IMR-90 (cell line): ENCODE results near the gene RALGPS1. TPM values are rescaled to one million over a fixed set of nuclear protein-coding genes. Genes with fewer than 3 reads are reported as not detected.

ENCODE experiments used
- ATAC-seq: fragments of 200-7000 bp; cut with Tn5 transposase; 2 replicates; pipeline ENCODE4 v1.9.1; 2020; ENCODE audit warnings: low read depth, mild to moderate bottlenecking, moderate library complexity
- BruUV-seq: library from RNA; stranded (reverse); fragments of 400-500 nt; replicated peaks from 2 replicates; lab custom pipeline; 2021; lab: Mats Ljungman, UMichigan
- CTCF ChIA-PET: fragments of 300-600 bp; formaldehyde crosslinking; extraction: SDS; loops from one replicate; lab custom pipeline; 2021; ENCODE audit warnings: antibody characterized with exemption; lab: Yijun Ruan, JAX
- POLR2A ChIA-PET: fragments of 300-600 bp; sonication (Branson Sonifier 250); formaldehyde crosslinking; loops from one replicate; lab custom pipeline; 2022; ENCODE audit warnings: antibody characterized with exemption; ENCODE audit not compliant: unreplicated experiment; lab: Charles Lee
- DNase-seq: peaks from one replicate; pipeline ENCODE4 v3.0.0; 2013
- H2AFZ ChIP-seq: replicated peaks from 2 replicates; pipeline ENCODE3; 2013; ENCODE audit warnings: low read length, mild to moderate bottlenecking; ENCODE audit not compliant: poor library complexity
- H2AK5ac ChIP-seq: 2 replicates; pipeline ENCODE4 v1.6.1; 2013; ENCODE audit warnings: low read depth, low read length, inconsistent platforms
- H2AK9ac ChIP-seq: replicated peaks from 2 replicates; pipeline ENCODE3; 2013; ENCODE audit warnings: mild to moderate bottlenecking, low read depth, low read length, moderate library complexity; ENCODE audit not compliant: poor library complexity
- H2BK120ac ChIP-seq: 2 replicates; pipeline ENCODE4 v1.6.1; 2013; ENCODE audit warnings: low read depth, low read length, inconsistent platforms
- H2BK15ac ChIP-seq: 3 replicates; pipeline ENCODE4 v1.6.1; 2013; ENCODE audit warnings: low read depth, low read length, inconsistent platforms
- H2BK20ac ChIP-seq: 2 replicates; pipeline ENCODE4 v1.6.1; 2013; ENCODE audit warnings: low read depth, mild to moderate bottlenecking, inconsistent platforms, low read length, moderate library complexity
- H2BK5ac ChIP-seq: 2 replicates; pipeline ENCODE4 v1.6.1; 2013; ENCODE audit warnings: mild to moderate bottlenecking, low read depth, low read length, inconsistent platforms; ENCODE audit not compliant: poor library complexity, severe bottlenecking
- H3K14ac ChIP-seq: replicated peaks from 2 replicates; pipeline ENCODE4 v1.6.1; 2013; ENCODE audit warnings: low read depth, low read length, inconsistent platforms
- H3K18ac ChIP-seq: 2 replicates; pipeline ENCODE4 v1.6.1; 2013; ENCODE audit warnings: low read depth, low read length, control low read depth
- H3K23ac ChIP-seq: 2 replicates; pipeline ENCODE4 v1.6.1; 2013; ENCODE audit warnings: low read depth, low read length, inconsistent platforms
- H3K27ac ChIP-seq: 2 replicates; pipeline ENCODE4 v1.5.1; 2013; ENCODE audit warnings: mild to moderate bottlenecking, control low read depth, low read length; ENCODE audit not compliant: insufficient read depth
- H3K27me3 ChIP-seq: 2 replicates; pipeline ENCODE4 v1.6.1; 2013; ENCODE audit warnings: low read length; ENCODE audit not compliant: control insufficient read depth, insufficient read depth
- H3K36me3 ChIP-seq: 2 replicates; pipeline ENCODE4 v1.6.1; 2013; ENCODE audit warnings: low read length, mixed read lengths; ENCODE audit not compliant: control insufficient read depth, insufficient read depth
- H3K4ac ChIP-seq: 2 replicates; pipeline ENCODE4 v1.6.1; 2013; ENCODE audit warnings: low read depth, low read length, inconsistent platforms
- H3K4me1 ChIP-seq: 2 replicates; pipeline ENCODE4 v1.6.1; 2013; ENCODE audit warnings: low read length, mixed read lengths; ENCODE audit not compliant: control insufficient read depth, insufficient read depth
- H3K4me2 ChIP-seq: 2 replicates; pipeline ENCODE4 v1.6.1; 2013; ENCODE audit warnings: low read depth, mild to moderate bottlenecking, control low read depth, low read length, moderate library complexity
- H3K4me3 ChIP-seq: 2 replicates; pipeline ENCODE4 v1.5.1; 2013; ENCODE audit warnings: low read depth, mild to moderate bottlenecking, control low read depth, low read length, moderate library complexity; ENCODE audit not compliant: insufficient read depth
- H3K56ac ChIP-seq: 2 replicates; pipeline ENCODE4 v1.6.1; 2013; ENCODE audit warnings: low read length, inconsistent platforms; ENCODE audit not compliant: insufficient read depth; ENCODE audit errors: extremely low read depth
- H3K79me1 ChIP-seq, 2 experiments: 2 replicates each; pipeline ENCODE4 v1.6.1; 2013; ENCODE audit warnings: low read length in 2 of 2, inconsistent platforms in 1 of 2, low read depth in 1 of 2
- H3K9ac ChIP-seq: 2 replicates; pipeline ENCODE4 v1.6.1; 2013; ENCODE audit warnings: low read depth, low read length, control low read depth
- H3K9me1 ChIP-seq: 2 replicates; pipeline ENCODE4 v1.6.1; 2013; ENCODE audit warnings: low read length, inconsistent platforms; ENCODE audit not compliant: insufficient read depth
- H3K9me3 ChIP-seq: 2 replicates; pipeline ENCODE4 v1.6.1; 2013; ENCODE audit warnings: low read length; ENCODE audit not compliant: control insufficient read depth, insufficient read depth
- H4K20me1 ChIP-seq: 2 replicates; pipeline ENCODE4 v1.6.1; 2013; ENCODE audit warnings: low read length, inconsistent platforms; ENCODE audit not compliant: insufficient read depth
- H4K5ac ChIP-seq: 2 replicates; pipeline ENCODE4 v1.6.1; 2013; ENCODE audit warnings: mild to moderate bottlenecking, low read depth, low read length, control low read depth
- H4K8ac ChIP-seq, 2 experiments: 2 replicates each; pipeline ENCODE4 v1.6.1; 2013; ENCODE audit warnings: low read depth in 2 of 2, low read length in 2 of 2, control low read depth in 1 of 2, inconsistent platforms in 1 of 2
- H4K91ac ChIP-seq: 2 replicates; pipeline ENCODE4 v1.6.1; 2013; ENCODE audit warnings: low read depth, low read length, inconsistent platforms; ENCODE audit not compliant: insufficient read depth
- CEBPB ChIP-seq: IDR thresholded peaks from 2 replicates; pipeline ENCODE4 v1.6.1; 2012; ENCODE audit warnings: low read depth, low read length, improper control_type of control experiment
- SMC3 ChIP-seq: fragments of 150-350 bp; IDR thresholded peaks from 2 replicates; pipeline ENCODE4 v1.6.1; 2016; ENCODE audit warnings: low read depth, mild to moderate bottlenecking, antibody characterized with exemption, low read length, moderate library complexity
- WGBS, 2 experiments: methylation state at CpG; one replicate each; pipeline versions ENCODE4 v1.1.5 to v1.1.7; 2013; ENCODE audit warnings: missing lambda C conversion rate in 2 of 2; ENCODE audit not compliant: insufficient read length in 1 of 2; ENCODE audit errors: extremely low coverage in 2 of 2; 5-methylcytosine and 5-hydroxymethylcytosine counted together
- dilution Hi-C: fragments of 300-500 bp; cut with HindIII; formaldehyde crosslinking; loops from one replicate; pipeline ENCODE4 v1.14.3; 2018; ENCODE audit warnings: low sequenced_read_pairs; ENCODE audit not compliant: unreplicated experiment
- in situ Hi-C: fragments of 300-500 bp; cut with MboI; formaldehyde crosslinking; loops from 3 replicates; pipeline ENCODE4 v1.14.3; 2019; ENCODE audit warnings: low sequenced_read_pairs, inconsistent platforms, mixed read lengths
- intact Hi-C: fragments of 100-400 bp; cut with micrococcal nuclease; formaldehyde crosslinking; loops from 2 replicates; pipeline ENCODE4 v1.10.0; 2022
- polyA plus RNA-seq, 3 experiments: library from polyadenylated mRNA; depleted of rRNA; stranded (reverse); fragments of >200 nt; gene quantifications; 2 replicates each; pipeline ENCODE4 v1.2.3, GENCODE V29; 2012; ENCODE audit warnings: low replicate concordance in 1 of 3
- total RNA-seq: library from RNA; depleted of rRNA; stranded (reverse); fragments of >200 nt; gene quantifications from 2 replicates; pipeline ENCODE4 v1.2.3, GENCODE V29; 2012

RALGPS1 gene
- total and polyA plus RNA-seq, 2 of the 4 experiments (the other 2 are of a cell fraction) = 0.90 to 2.8 TPM

DNA sequence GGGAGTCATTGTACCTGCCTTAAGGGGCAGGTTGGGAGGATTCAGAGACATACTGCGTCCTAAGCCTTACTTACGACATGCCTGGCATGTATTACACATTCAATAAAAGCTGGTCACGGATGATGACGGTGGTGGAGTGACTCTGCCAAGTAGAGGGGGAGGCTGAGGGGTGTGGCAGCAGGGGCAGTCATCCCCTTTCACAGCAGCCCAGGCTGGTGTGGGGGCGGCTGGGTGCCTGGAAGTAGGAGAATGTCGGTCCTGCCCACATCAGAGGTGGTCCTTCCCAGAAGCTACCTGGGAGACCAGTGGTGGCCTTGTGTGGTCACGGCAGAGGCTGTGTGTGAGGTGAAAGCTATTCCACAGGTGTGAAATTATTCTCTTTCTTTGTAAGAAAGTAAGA, 45.2 kb upstream of the RALGPS1 start:
- Histone ChIP-seq H2BK5ac (no peak overlapping the region), H3K56ac (no peak overlapping the region), H2AK5ac (no peak overlapping the region), H3K23ac (no peak overlapping the region), H2AFZ (no peak overlapping the region), H3K9me1 (peaks cover 10% of the 10 kb centered on the region; the same call in 1 of the 2 replicates), H2BK120ac (no peak overlapping the region), H3K79me1 (peaks cover 36 to 72% of the 10 kb centered on the region in 2 experiments), H3K36me3 (peaks cover 18% of the 10 kb centered on the region), H2BK20ac (no peak overlapping the region), H2BK15ac (no peak overlapping the region), H3K27me3 (no peaks in the 10 kb centered on the region), H4K8ac (no peak overlapping the region), H3K4me2 (no peak overlapping the region), H2AK9ac (no peak overlapping the region), H3K9ac (no peak overlapping the region), H3K4ac (no peak overlapping the region), H4K91ac (no peak overlapping the region), H3K4me1 (peaks cover 3% of the 10 kb centered on the region; the same call in 1 of the 2 replicates), H4K5ac (no peak overlapping the region), H4K20me1 (peaks cover 48% of the 10 kb centered on the region), H3K9me3 (no peaks in the 10 kb centered on the region), H3K27ac (no peak overlapping the region), H3K18ac (no peak overlapping the region), H3K14ac (no peak overlapping the region), H3K4me3 (no peak overlapping the region)
- no TSS peak for BruUV-seq
- peak; percentile 10 for DNase-seq
- TF ChIP-seq SMC3 (no peak), CEBPB (0 out of 2 replicates have a peak, but pooled peaks have one; percentile 18)
- WGBS, 2 experiments = 67% methylated on average over 3 of the region's 7 CpGs; no CpG with 5 or more reads in 1 of the 2 experiments
- no peak for ATAC-seq
- in situ Hi-C loops (no loop called here), dilution Hi-C loops (no loop called here), intact Hi-C loops (no loop called here)
- CTCF ChIA-PET = interaction anchor here (0.6 kb wide), 1 partner anchor 404 kb away, joined by 5 read pairs; no protein-coding TSS in a partner anchor
- POLR2A ChIA-PET = no interaction called here
